ENCODE data around the gene KLHL17. TPM values are rescaled to one million over a fixed set of nuclear protein-coding genes. Genes with fewer than 3 reads are reported as not detected.
A peak's percentile ranks its signal among the peaks of the same experiment; 100 is the strongest.

KLHL17 gene
- total RNA-seq, 1 experiment from 2014 or later, result 27.8 TPM

DNA sequence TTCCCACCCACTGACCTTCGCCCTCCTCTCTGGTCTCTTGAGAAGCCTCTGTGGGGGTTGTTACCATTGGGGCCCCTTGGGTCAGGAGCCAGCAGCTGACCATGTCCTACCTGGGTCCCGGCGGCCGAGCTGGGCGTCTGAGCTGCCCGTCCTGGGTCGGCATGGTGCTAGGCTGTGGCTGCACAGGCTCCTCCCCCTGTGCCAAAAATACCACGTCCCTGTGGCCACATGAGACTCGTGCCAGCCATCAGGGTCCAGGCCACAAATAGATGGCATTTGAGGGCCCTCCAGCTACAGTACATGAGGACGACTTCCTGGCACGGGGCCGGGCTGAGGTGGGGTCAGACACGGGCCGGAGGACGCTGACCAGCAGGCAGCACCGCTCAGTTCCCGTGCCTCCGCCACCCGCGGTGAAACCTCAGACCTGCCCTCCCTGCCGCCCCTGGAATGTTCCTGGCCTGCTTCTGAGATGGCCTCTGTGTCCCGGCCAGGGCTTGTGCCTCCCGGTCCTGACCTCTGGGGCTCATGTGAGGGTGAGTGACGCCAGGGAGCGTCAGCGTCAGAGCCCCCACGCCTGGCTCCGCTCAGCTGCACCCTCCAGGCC, 21.7 kb downstream of the KLHL17 start, which contains the start of gene PERM1:
PERM1 (minus strand) TSS at position 139 of the 604 bp plus-strand sequence. CDS start 1,064 bp downstream, outside the sequence.
- Mint-ChIP-seq H3K27me3 (ENCODE audit: unreplicated experiment) (peaks cover 47% of the 10 kb centered on the region), H3K36me3 (ENCODE audit: insufficient read depth, unreplicated experiment) (peaks cover 7% of the 10 kb centered on the region), H3K27ac (ENCODE audit: unreplicated experiment) (no peak within 1 kb of the TSS), H3K9me3 (ENCODE audit: low read depth, unreplicated experiment) (no peaks in the 10 kb centered on the region), H3K4me1 (ENCODE audit: low read depth, unreplicated experiment) (peaks cover 7% of the 10 kb centered on the region), H3K4me3 (ENCODE audit: low read depth, unreplicated experiment) (no peak within 1 kb of the TSS)
- no TSS peak for BruUV-seq (replicated peaks)
- intact Hi-C loops (cut with micrococcal nuclease; ENCODE audit: unreplicated experiment), result no loop called here
- DNase-seq, result no peak
- TF ChIP-seq, protein P1, sequence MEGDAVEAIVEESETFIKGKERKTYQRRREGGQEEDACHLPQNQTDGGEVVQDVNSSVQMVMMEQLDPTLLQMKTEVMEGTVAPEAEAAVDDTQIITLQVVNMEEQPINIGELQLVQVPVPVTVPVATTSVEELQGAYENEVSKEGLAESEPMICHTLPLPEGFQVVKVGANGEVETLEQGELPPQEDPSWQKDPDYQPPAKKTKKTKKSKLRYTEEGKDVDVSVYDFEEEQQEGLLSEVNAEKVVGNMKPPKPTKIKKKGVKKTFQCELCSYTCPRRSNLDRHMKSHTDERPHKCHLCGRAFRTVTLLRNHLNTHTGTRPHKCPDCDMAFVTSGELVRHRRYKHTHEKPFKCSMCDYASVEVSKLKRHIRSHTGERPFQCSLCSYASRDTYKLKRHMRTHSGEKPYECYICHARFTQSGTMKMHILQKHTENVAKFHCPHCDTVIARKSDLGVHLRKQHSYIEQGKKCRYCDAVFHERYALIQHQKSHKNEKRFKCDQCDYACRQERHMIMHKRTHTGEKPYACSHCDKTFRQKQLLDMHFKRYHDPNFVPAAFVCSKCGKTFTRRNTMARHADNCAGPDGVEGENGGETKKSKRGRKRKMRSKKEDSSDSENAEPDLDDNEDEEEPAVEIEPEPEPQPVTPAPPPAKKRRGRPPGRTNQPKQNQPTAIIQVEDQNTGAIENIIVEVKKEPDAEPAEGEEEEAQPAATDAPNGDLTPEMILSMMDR (IDR thresholded peaks at IDR 0.05; ENCODE audit: unreplicated experiment), result no peak
- CTCF ChIA-PET, result interaction anchor here (2.9 kb wide), 1 partner anchor 82 kb away, joined by 9 read pairs; no protein-coding TSS in a partner anchor

GRCh38 chr1:982765-983436, 22.5 kb downstream of the KLHL17 start:
- DNase-seq, result no peak
- intact Hi-C loops (cut with micrococcal nuclease; ENCODE audit: unreplicated experiment), result no loop called here

GRCh38 chr1:983798-984475, 23.6 kb downstream of the KLHL17 start:
- no peak overlapping the region for H3K27ac Mint-ChIP-seq (ENCODE audit: unreplicated experiment)
- intact Hi-C loops (cut with micrococcal nuclease; ENCODE audit: unreplicated experiment), result no loop called here
- no peaks in the 10 kb centered on the region for H3K36me3 Mint-ChIP-seq (ENCODE audit: insufficient read depth, unreplicated experiment)
- no TSS peak for BruUV-seq (replicated peaks)
- TF ChIP-seq, protein P1 (IDR thresholded peaks at IDR 0.05; ENCODE audit: unreplicated experiment), result peak; percentile 97
- DNase-seq, result peak; percentile 57
- CTCF ChIA-PET, result interaction anchor here (0.7 to 2.9 kb wide), 2 partner anchors 18 to 80 kb away, joined by 3 to 9 read pairs; no protein-coding TSS in a partner anchor
- peaks cover 44% of the 10 kb centered on the region for H3K27me3 Mint-ChIP-seq (ENCODE audit: unreplicated experiment)
- H3K4me3 Mint-ChIP-seq (ENCODE audit: low read depth, unreplicated experiment), result peak overlapping the region; percentile 26
- H3K4me1 Mint-ChIP-seq (ENCODE audit: low read depth, unreplicated experiment), result no peaks in the 10 kb centered on the region
- H3K9me3 Mint-ChIP-seq (ENCODE audit: low read depth, unreplicated experiment), result no peaks in the 10 kb centered on the region

More at GRCh38 chr1:982765-983436, 22.5 kb downstream of the KLHL17 start:
- H3K9me3 Mint-ChIP-seq (ENCODE audit: low read depth, unreplicated experiment), result no peaks in the 10 kb centered on the region
- CTCF ChIA-PET, result interaction anchor here (2.9 kb wide), 1 partner anchor 81 kb away, joined by 9 read pairs; no protein-coding TSS in a partner anchor
- TF ChIP-seq, protein P1 (IDR thresholded peaks at IDR 0.05; ENCODE audit: unreplicated experiment), result no peak
- BruUV-seq (replicated peaks), result no TSS peak
- H3K4me1 Mint-ChIP-seq (ENCODE audit: low read depth, unreplicated experiment), result peaks cover 6% of the 10 kb centered on the region
- no peak overlapping the region for H3K27ac Mint-ChIP-seq (ENCODE audit: unreplicated experiment)
- peaks cover 6% of the 10 kb centered on the region for H3K36me3 Mint-ChIP-seq (ENCODE audit: insufficient read depth, unreplicated experiment)
- H3K4me3 Mint-ChIP-seq (ENCODE audit: low read depth, unreplicated experiment), result no peak overlapping the region
- peaks cover 43% of the 10 kb centered on the region for H3K27me3 Mint-ChIP-seq (ENCODE audit: unreplicated experiment)

- Mint-ChIP-seq H3K4me3 (ENCODE audit: low read depth, unreplicated experiment) (no peak overlapping the region), H3K9me3 (ENCODE audit: low read depth, unreplicated experiment) (no peaks in the 10 kb centered on the region), H3K27ac (ENCODE audit: unreplicated experiment) (no peak overlapping the region), H3K36me3 (ENCODE audit: insufficient read depth, unreplicated experiment) (no peaks in the 10 kb centered on the region), H3K4me1 (ENCODE audit: low read depth, unreplicated experiment) (no peaks in the 10 kb centered on the region), H3K27me3 (ENCODE audit: unreplicated experiment) (peaks cover 49% of the 10 kb centered on the region)
- intact Hi-C loops (cut with micrococcal nuclease; ENCODE audit: unreplicated experiment), result no loop called here
- DNase-seq, result no peak
- BruUV-seq (replicated peaks), result no TSS peak
- TF ChIP-seq, protein P1 (IDR thresholded peaks at IDR 0.05; ENCODE audit: unreplicated experiment), result peak; percentile 8
- CTCF ChIA-PET, result interaction anchor here (0.7 to 2.9 kb wide), 2 partner anchors 18 to 79 kb away, joined by 3 to 9 read pairs; no protein-coding TSS in a partner anchor
These were observed 24.1 kb downstream of the KLHL17 start for GRCh38 chr1:984476-984814.
